ENCODE data around the gene AKT3. TPM values are rescaled to one million over a fixed set of nuclear protein-coding genes. Genes with fewer than 3 reads are reported as not detected.

AKT3 gene
- total RNA-seq, 2 experiments from 2014 or later, result 29.3 to 34.6 TPM

GRCh38 chr1:243452092-243452491 is 398.0 kb downstream of the AKT3 start:
- H3K4me1 Mint-ChIP-seq, result peaks cover 2% of the 10 kb centered on the region
- intact Hi-C loops (cut with DNase I, micrococcal nuclease), result no loop called here
- H3K4me3 Mint-ChIP-seq, result no peak overlapping the region
- ChIA-PET CTCF (interaction anchor here (0.5 kb wide), 1 partner anchor 999 kb away, joined by 3 read pairs; no protein-coding TSS in a partner anchor), POLR2A (no interaction called here)
- no peak for ATAC-seq
- H3K27me3 Mint-ChIP-seq, result no peaks in the 10 kb centered on the region
- no peak overlapping the region for H3K27ac Mint-ChIP-seq
- no peak for DNase-seq
- no peaks in the 10 kb centered on the region for H3K36me3 Mint-ChIP-seq (ENCODE audit: low read depth)
- no peaks in the 10 kb centered on the region for H3K9me3 Mint-ChIP-seq (ENCODE audit: low read depth)

- ATAC-seq (no peak), DNase-seq (no peak)
- Mint-ChIP-seq H3K27me3 (no peaks in the 10 kb centered on the region), H3K4me1 (peaks cover 2% of the 10 kb centered on the region), H3K36me3 (ENCODE audit: low read depth) (peaks cover 4% of the 10 kb centered on the region), H3K9me3 (ENCODE audit: low read depth) (no peaks in the 10 kb centered on the region), H3K4me3 (no peak overlapping the region), H3K27ac (no peak overlapping the region)
- intact Hi-C loops (cut with DNase I, micrococcal nuclease), result no loop called here
- CTCF ChIA-PET, result interaction anchor here (0.7 kb wide), 1 partner anchor 299 kb away, joined by 3 read pairs; no protein-coding TSS in a partner anchor
- POLR2A ChIA-PET, result no interaction called here
Observed at GRCh38 chr1:243449373-243449772, 400.7 kb downstream of the AKT3 start.

GRCh38 chr1:243447844-243448243 is 402.2 kb downstream of the AKT3 start:
- DNase-seq (no peak), ATAC-seq (no peak)
- POLR2A ChIA-PET, result no interaction called here
- Mint-ChIP-seq H3K27ac (no peak overlapping the region), H3K4me1 (peaks cover 2% of the 10 kb centered on the region), H3K4me3 (no peak overlapping the region), H3K27me3 (no peaks in the 10 kb centered on the region), H3K36me3 (ENCODE audit: low read depth) (peaks cover 4% of the 10 kb centered on the region), H3K9me3 (ENCODE audit: low read depth) (no peaks in the 10 kb centered on the region)
- intact Hi-C loops (cut with DNase I, micrococcal nuclease), result no loop called here
- CTCF ChIA-PET, result no interaction called here

GRCh38 chr1:243447347-243447746 is 402.7 kb downstream of the AKT3 start:
- Mint-ChIP-seq H3K4me3 (no peak overlapping the region), H3K27ac (no peak overlapping the region), H3K9me3 (ENCODE audit: low read depth) (no peaks in the 10 kb centered on the region), H3K27me3 (no peaks in the 10 kb centered on the region), H3K4me1 (peaks cover 2% of the 10 kb centered on the region), H3K36me3 (ENCODE audit: low read depth) (peaks cover 4% of the 10 kb centered on the region)
- ChIA-PET POLR2A (no interaction called here), CTCF (no interaction called here)
- DNase-seq (no peak), ATAC-seq (no peak)
- intact Hi-C loops (cut with DNase I, micrococcal nuclease), result no loop called here

DNA sequence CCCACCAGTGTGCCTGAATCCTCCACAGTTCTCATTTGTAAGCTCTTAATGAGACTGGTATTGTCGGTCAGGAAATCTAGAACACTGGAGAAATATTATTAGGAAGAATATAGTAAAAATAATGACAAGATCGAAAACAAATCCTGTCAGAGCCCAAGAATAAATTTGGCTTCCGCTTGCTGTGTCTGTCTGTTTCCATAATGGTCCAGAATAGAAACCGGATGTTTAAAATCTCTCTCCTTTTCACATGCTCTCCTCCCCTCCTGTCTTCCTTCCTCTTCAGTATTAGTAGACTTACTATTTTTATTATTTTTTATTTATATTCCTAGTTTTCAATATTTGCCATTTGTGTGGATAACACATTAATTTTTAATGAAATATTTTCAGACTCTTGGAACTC is 406.5 kb downstream of the AKT3 start:
- Mint-ChIP-seq H3K27me3 (no peaks in the 10 kb centered on the region), H3K9me3 (ENCODE audit: low read depth) (no peaks in the 10 kb centered on the region), H3K36me3 (ENCODE audit: low read depth) (peaks cover 7% of the 10 kb centered on the region), H3K27ac (no peak overlapping the region), H3K4me1 (peaks cover 2% of the 10 kb centered on the region), H3K4me3 (no peak overlapping the region)
- POLR2A ChIA-PET, result no interaction called here
- CTCF ChIA-PET, result interaction anchor here (1.1 kb wide), 1 partner anchor 828 kb away, joined by 3 read pairs; no protein-coding TSS in a partner anchor
- ATAC-seq, result no peak
- intact Hi-C loops (cut with DNase I, micrococcal nuclease), result no loop called here
- DNase-seq, result no peak

GRCh38 chr1:243441601-243442000 is 408.4 kb downstream of the AKT3 start:
- ChIA-PET CTCF (no interaction called here), POLR2A (no interaction called here)
- Mint-ChIP-seq H3K9me3 (ENCODE audit: low read depth) (no peaks in the 10 kb centered on the region), H3K4me1 (no peaks in the 10 kb centered on the region), H3K4me3 (no peak overlapping the region), H3K27ac (no peak overlapping the region), H3K36me3 (ENCODE audit: low read depth) (peaks cover 11% of the 10 kb centered on the region), H3K27me3 (no peaks in the 10 kb centered on the region)
- DNase-seq (no peak), ATAC-seq (no peak)
- intact Hi-C loops (cut with DNase I, micrococcal nuclease), result no loop called here

- H3K27ac Mint-ChIP-seq, result no peak overlapping the region
- CTCF ChIA-PET, result no interaction called here
- POLR2A ChIA-PET, result no interaction called here
- no peaks in the 10 kb centered on the region for H3K9me3 Mint-ChIP-seq (ENCODE audit: low read depth)
- no peak overlapping the region for H3K4me3 Mint-ChIP-seq
- no peaks in the 10 kb centered on the region for H3K4me1 Mint-ChIP-seq
- DNase-seq, result no peak
- no peaks in the 10 kb centered on the region for H3K27me3 Mint-ChIP-seq
- H3K36me3 Mint-ChIP-seq (ENCODE audit: low read depth), result peaks cover 8% of the 10 kb centered on the region
- no peak for ATAC-seq
- intact Hi-C loops (cut with DNase I, micrococcal nuclease), result no loop called here
Observed at GRCh38 chr1:243440406-243440805, 409.6 kb downstream of the AKT3 start.

DNA sequence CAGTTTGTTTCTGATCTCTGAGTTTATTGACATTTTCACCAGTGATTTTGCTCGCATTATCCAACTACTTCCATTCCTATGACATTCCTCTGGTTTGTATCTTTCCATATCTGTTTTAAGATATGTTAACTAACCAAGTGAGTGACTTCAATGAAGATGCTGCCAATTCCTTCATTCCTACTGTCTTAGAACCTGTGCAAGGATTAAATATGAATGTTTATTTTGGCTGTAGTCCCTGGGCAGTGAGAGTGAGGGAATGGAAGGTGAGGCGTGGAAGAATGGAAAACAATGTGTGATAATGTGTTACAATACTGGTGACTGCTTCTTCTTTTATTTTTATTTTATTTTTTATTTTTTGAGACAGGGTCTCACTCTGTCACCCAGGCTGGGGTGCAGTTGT is 411.2 kb downstream of the AKT3 start:
- Mint-ChIP-seq H3K27me3 (no peaks in the 10 kb centered on the region), H3K4me1 (peaks cover 3% of the 10 kb centered on the region), H3K27ac (no peak overlapping the region), H3K4me3 (no peak overlapping the region), H3K9me3 (ENCODE audit: low read depth) (no peaks in the 10 kb centered on the region), H3K36me3 (ENCODE audit: low read depth) (peaks cover 8% of the 10 kb centered on the region)
- DNase-seq (no peak), ATAC-seq (no peak)
- intact Hi-C loops (cut with DNase I, micrococcal nuclease), result no loop called here
- ChIA-PET CTCF (no interaction called here), POLR2A (no interaction called here)

Other genes with a start within 250 kb of the AKT3 start
- 1 to 10 TPM; 5.0 to 5.3 TPM for gene ZBTB18, start 201.0 kb upstream of the AKT3 start, total RNA-seq

Data from activated CD4-positive, alpha-beta T cell treated with anti-CD3 and anti-CD28 coated beads for 36 hours (primary cell).